PFSK-1 (cell line): ENCODE data around the gene NOXA1.
A peak's percentile ranks its signal among the peaks of the same experiment; 100 is the strongest.

Experiments
- FOXP2 ChIP-seq: optimal IDR thresholded peaks from 2 replicates; pipeline ENCODE3; 2011; ENCODE audit warnings: borderline replicate concordance, control low read depth, inconsistent platforms; ENCODE audit not compliant: insufficient read depth; ENCODE audit errors: extremely low read length, extremely low read depth
- POLR2AphosphoS5 ChIP-seq: IDR thresholded peaks from 2 replicates; pipeline ENCODE4 v1.6.1; 2012; ENCODE audit warnings: low read depth, mild to moderate bottlenecking, control low read depth, low read length, moderate library complexity
- REST ChIP-seq, 2 experiments: IDR thresholded peaks; 2 replicates each; pipeline versions ENCODE4 v1.6.1 to v1.8.0; 2011 to 2012; ENCODE audit warnings: low read depth in 2 of 2, low read length in 2 of 2, control low read depth in 1 of 2, inconsistent platforms in 1 of 2, mild to moderate bottlenecking in 1 of 2, moderate library complexity in 1 of 2; ENCODE audit not compliant: insufficient read depth in 1 of 2
- SIN3A ChIP-seq: IDR thresholded peaks from 2 replicates; pipeline ENCODE4 v1.6.1; 2012; ENCODE audit warnings: mild to moderate bottlenecking, low read length, moderate library complexity, borderline replicate concordance; ENCODE audit not compliant: insufficient read depth
- TAF1 ChIP-seq: IDR thresholded peaks from 2 replicates; pipeline ENCODE4 v1.6.1; 2012; ENCODE audit warnings: low read length, control low read depth, borderline replicate concordance; ENCODE audit not compliant: insufficient read depth

The NOXA1 gene

DNA sequence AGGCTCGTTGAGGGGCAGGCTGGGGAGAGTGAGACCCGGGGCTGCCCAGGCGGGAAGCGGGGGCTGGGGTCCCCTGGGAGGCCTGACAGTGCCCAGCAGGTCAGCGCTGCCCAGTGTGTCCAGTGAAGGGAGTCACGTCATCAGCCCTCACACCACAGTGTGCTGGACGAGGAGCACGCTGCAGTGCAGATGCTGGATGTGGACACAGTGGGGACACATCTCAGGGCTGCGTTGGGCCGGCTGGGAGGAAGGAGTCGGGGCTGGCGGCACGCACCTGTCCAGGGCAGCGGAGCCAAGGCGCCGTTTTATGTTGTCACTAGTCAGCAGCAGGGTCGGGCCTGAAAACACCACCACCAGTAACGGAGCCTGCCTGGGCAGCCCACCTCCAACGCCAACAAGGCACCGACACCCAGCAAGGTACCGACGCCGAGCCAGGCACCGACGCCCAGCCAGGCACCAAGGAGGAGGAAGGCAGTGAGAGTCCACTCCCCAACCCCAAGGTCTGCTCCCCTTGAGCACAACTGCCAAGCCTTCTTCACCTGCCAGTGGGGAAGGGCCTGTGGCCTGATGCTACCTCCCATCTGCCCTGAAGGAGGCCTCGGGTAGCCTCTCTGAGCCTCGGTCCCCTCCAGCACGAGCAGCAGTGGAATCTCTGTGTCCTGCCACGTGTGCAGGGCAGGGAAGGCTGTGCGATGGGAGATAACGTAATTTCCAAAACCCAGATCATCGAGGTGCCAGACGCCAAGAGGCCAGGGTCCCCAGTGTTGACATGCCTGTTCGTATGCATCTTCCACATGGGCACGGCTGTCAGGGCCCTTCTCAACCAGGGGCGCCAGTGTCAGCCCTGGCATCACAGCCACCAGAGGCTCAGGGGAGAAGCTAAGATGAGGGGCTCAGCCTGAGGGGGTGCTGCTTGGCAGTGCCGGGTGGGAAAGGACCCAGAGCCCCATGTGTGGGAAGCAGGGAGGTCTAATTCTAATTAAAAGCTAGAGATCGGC is 57.8 kb downstream of the NOXA1 start:
- TF ChIP-seq REST (IDR thresholded peaks at IDR 0.05; ENCODE audit: insufficient read depth in 1 of 2, low read depth in 2 of 2, low read length in 2 of 2) (no peak), FOXP2 (no peak), POLR2AphosphoS5 (no peak), SIN3A (no peak)

GRCh38 chr9:137482094-137482781 is 59.0 kb downstream of the NOXA1 start:
- TF ChIP-seq TAF1 (no peak), FOXP2 (peak; percentile 36), REST (IDR thresholded peaks at IDR 0.05; ENCODE audit: insufficient read depth in 1 of 2, low read depth in 2 of 2, low read length in 2 of 2) (0 out of 4 replicates have a peak, but pooled peaks of 1 of the 2 experiments have one; percentile 7), POLR2AphosphoS5 (no peak), SIN3A (no peak)
